Common myeloid progenitor, CD34-positive (primary cell): ENCODE measurements around the gene RNF5.

Source experiments
- CTCF ChIA-PET: fragments of 350-600 bp; sonication (Branson Sonifier 250); formaldehyde crosslinking; loops from one replicate; lab custom pipeline; 2021; ENCODE audit warnings: antibody characterized with exemption; lab: Charles Lee
- POLR2A ChIA-PET: fragments of 350-600 bp; sonication (Branson Sonifier 250); formaldehyde crosslinking; loops from one replicate; lab custom pipeline; 2021; ENCODE audit warnings: antibody characterized with exemption; lab: Charles Lee
- DNase-seq, 3 donors: peaks; one replicate each; pipeline versions ENCODE4 v3.0.0 to v3.0.0-alpha.2; 2013
- H3K27ac ChIP-seq, 2 experiments: 1 replicate in 1 of 2; 2 replicates in 1 of 2; pipeline ENCODE4 v1.7.0; 2013; ENCODE audit warnings: inconsistent platforms in 2 of 2, low read length in 2 of 2, mild to moderate bottlenecking in 2 of 2, low read depth in 1 of 2, moderate library complexity in 1 of 2; ENCODE audit not compliant: severe bottlenecking in 2 of 2, insufficient read depth in 1 of 2, poor library complexity in 1 of 2
- H3K27me3 ChIP-seq, 5 experiments: replicated peaks in 2 of 5; 1 replicate in 3 of 5; 2 replicates in 2 of 5; pipeline versions ENCODE4 v1.6.1 to v1.7.0; 2013; ENCODE audit warnings: low read length in 4 of 5, mild to moderate bottlenecking in 2 of 5, moderate library complexity in 2 of 5, inconsistent platforms in 1 of 5; ENCODE audit not compliant: insufficient read depth in 5 of 5, control insufficient read depth in 4 of 5
- H3K36me3 ChIP-seq, 4 experiments: 1 replicate in 2 of 4; 2 replicates in 2 of 4; pipeline versions ENCODE4 v1.6.1 to v1.7.0; 2013; ENCODE audit warnings: low read length in 3 of 4, control low read depth in 1 of 4, mild to moderate bottlenecking in 1 of 4; ENCODE audit not compliant: control insufficient read depth in 4 of 4, insufficient read depth in 4 of 4
- H3K4me1 ChIP-seq, 4 experiments: 1 replicate in 3 of 4; 2 replicates in 1 of 4; pipeline versions ENCODE4 v1.6.1 to v1.7.1; 2013; ENCODE audit warnings: low read length in 3 of 4, mild to moderate bottlenecking in 3 of 4, control low read depth in 1 of 4, inconsistent platforms in 1 of 4, moderate library complexity in 1 of 4; ENCODE audit not compliant: control insufficient read depth in 4 of 4, insufficient read depth in 4 of 4; ENCODE audit errors: control extremely low read depth in 1 of 4
- H3K4me3 ChIP-seq, 7 experiments: 1 replicate in 4 of 7; 2 replicates in 3 of 7; pipeline versions ENCODE4 v1.5.1 to v1.7.0; 2013; ENCODE audit warnings: mild to moderate bottlenecking in 7 of 7, low read length in 6 of 7, moderate library complexity in 6 of 7, inconsistent platforms in 2 of 7, low read depth in 2 of 7, control low read depth in 1 of 7; ENCODE audit not compliant: insufficient read depth in 4 of 7, control insufficient read depth in 1 of 7; ENCODE audit errors: extremely low read depth in 1 of 7
- H3K9me3 ChIP-seq, 5 experiments: 1 replicate in 4 of 5; 2 replicates in 1 of 5; pipeline versions ENCODE4 v1.6.1 to v1.7.1; 2013; ENCODE audit warnings: low read length in 4 of 5, mild to moderate bottlenecking in 2 of 5, inconsistent platforms in 1 of 5, low read depth in 1 of 5, moderate library complexity in 1 of 5; ENCODE audit not compliant: control insufficient read depth in 4 of 5, insufficient read depth in 2 of 5; ENCODE audit errors: control extremely low read depth in 1 of 5
- WGBS: methylation state at CpG from one replicate; pipeline ENCODE4 v1.1.5; 2013; ENCODE audit not compliant: insufficient coverage; 5-methylcytosine and 5-hydroxymethylcytosine counted together

Gene RNF5

DNA sequence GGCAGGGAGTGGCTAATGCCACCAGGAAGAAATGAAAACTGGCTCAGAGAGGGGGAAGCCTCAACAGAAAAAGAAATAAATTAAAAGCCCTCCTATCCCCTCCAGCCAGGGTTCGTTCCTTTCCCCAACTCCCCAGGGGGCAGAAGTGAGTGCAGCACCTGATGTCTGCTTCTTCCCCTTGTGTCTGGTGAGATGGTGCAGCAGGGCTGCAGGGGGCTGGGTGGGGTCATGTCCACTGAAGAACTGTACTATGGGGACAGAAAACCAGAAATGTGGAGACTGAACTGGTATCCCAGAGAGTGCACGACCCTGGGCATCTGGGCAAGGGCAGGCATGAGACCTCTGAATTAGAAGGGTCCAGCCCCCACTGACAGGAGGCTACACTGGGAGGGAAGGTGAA, 9.9 kb upstream of the RNF5 start:
- no peak overlapping the region for H3K4me3 ChIP-seq
- no peaks in the 10 kb centered on the region for H3K27me3 ChIP-seq
- H3K27ac ChIP-seq = peak overlapping the region in 1 of 2 experiments; percentile 74
- ChIA-PET POLR2A (no interaction called here), CTCF (interaction anchor here (1.0 kb wide), 1 partner anchor 15 kb away, joined by 3 read pairs; no protein-coding TSS in a partner anchor)
- H3K36me3 ChIP-seq = peaks cover 13 to 68% (median 44%) of the 10 kb centered on the region in 4 experiments
- no peaks in the 10 kb centered on the region for H3K9me3 ChIP-seq
- no peak for DNase-seq
- peaks cover 0 to 6% (median 3%) of the 10 kb centered on the region in 4 experiments for H3K4me1 ChIP-seq
- 57% methylated on average over 2 of the region's 2 CpGs for WGBS

GRCh38 chr6:32168807-32169591, 9.2 kb upstream of the RNF5 start:
- Histone ChIP-seq H3K36me3 (peaks cover 13 to 64% (median 40%) of the 10 kb centered on the region in 4 experiments), H3K4me3 (no peak overlapping the region), H3K27me3 (no peaks in the 10 kb centered on the region), H3K4me1 (peaks cover 0 to 12% (median 5%) of the 10 kb centered on the region in 4 experiments), H3K27ac (peak overlapping the region in 1 of 2 experiments; percentile 74), H3K9me3 (no peaks in the 10 kb centered on the region)
- ChIA-PET POLR2A (no interaction called here), CTCF (interaction anchor here (0.9 to 1.9 kb wide), 6 partner anchors 10 to 38 kb away, joined by 3 to 7 read pairs (median 4); partner anchors contain the start of genes FKBPL and GPSM3)
- DNase-seq = no peak
- WGBS = 98% methylated on average over 10 of the region's 11 CpGs

DNA sequence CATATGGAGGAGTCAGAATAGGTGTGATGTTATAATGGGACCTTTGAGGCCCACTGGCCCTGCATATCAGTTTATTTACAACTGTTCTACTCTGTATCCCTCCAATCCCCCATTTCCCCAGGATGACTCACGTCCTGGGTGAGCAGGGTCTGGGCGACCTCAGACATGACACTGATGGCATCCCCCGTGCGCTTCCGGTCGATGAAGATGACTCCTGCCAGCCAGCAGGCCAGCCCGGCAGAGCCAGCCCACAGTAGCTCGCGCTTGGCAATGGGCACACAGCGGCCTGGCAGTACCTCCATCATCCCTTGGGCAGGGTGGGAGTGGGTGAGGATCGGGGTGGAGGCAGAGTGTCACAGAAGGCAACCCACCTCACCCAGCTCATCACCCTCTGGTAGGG, 7.9 kb upstream of the RNF5 start:
- H3K4me3 ChIP-seq = no peak overlapping the region
- H3K4me1 ChIP-seq = peaks cover 3 to 22% (median 12%) of the 10 kb centered on the region in 4 experiments
- H3K27ac ChIP-seq = no peak overlapping the region
- H3K27me3 ChIP-seq = no peaks in the 10 kb centered on the region
- no peaks in the 10 kb centered on the region for H3K9me3 ChIP-seq
- WGBS = 97% methylated on average over 6 of the region's 11 CpGs
- peaks cover 13 to 58% (median 34%) of the 10 kb centered on the region in 4 experiments for H3K36me3 ChIP-seq
- ChIA-PET CTCF (interaction anchor here (0.8 to 1.9 kb wide), 5 partner anchors 9 to 23 kb away, joined by 3 to 7 read pairs (median 3); partner anchors contain the start of gene GPSM3), POLR2A (no interaction called here)
- DNase-seq = no peak

GRCh38 chr6:32171234-32171633, 7.0 kb upstream of the RNF5 start:
- Histone ChIP-seq H3K27me3 (no peaks in the 10 kb centered on the region), H3K36me3 (peaks cover 10 to 50% (median 34%) of the 10 kb centered on the region in 4 experiments), H3K9me3 (no peaks in the 10 kb centered on the region), H3K4me1 (peaks cover 5 to 28% (median 19%) of the 10 kb centered on the region in 4 experiments), H3K27ac (no peak overlapping the region), H3K4me3 (no peak overlapping the region)
- DNase-seq = no peak
- ChIA-PET POLR2A (no interaction called here), CTCF (interaction anchor here (1.6 kb wide), 1 partner anchor 13 kb away, joined by 3 read pairs; no protein-coding TSS in a partner anchor)
- WGBS = 100% methylated on average over 6 of the region's 6 CpGs

GRCh38 chr6:32173051-32173727, 5.0 kb upstream of the RNF5 start:
- Histone ChIP-seq H3K36me3 (peaks cover 6 to 32% (median 21%) of the 10 kb centered on the region in 4 experiments), H3K4me1 (peaks cover 15 to 42% (median 32%) of the 10 kb centered on the region in 4 experiments), H3K4me3 (no peak overlapping the region), H3K9me3 (no peaks in the 10 kb centered on the region), H3K27ac (peak overlapping the region in 1 of 2 experiments; percentile 28), H3K27me3 (no peaks in the 10 kb centered on the region)
- CTCF ChIA-PET = interaction anchor here (1.0 to 1.1 kb wide), 2 partner anchors 9 to 18 kb away, joined by 3 read pairs; partner anchors contain the start of gene EGFL8
- 81% methylated on average over 4 of the region's 4 CpGs for WGBS
- DNase-seq = no peak
- POLR2A ChIA-PET = no interaction called here

DNA sequence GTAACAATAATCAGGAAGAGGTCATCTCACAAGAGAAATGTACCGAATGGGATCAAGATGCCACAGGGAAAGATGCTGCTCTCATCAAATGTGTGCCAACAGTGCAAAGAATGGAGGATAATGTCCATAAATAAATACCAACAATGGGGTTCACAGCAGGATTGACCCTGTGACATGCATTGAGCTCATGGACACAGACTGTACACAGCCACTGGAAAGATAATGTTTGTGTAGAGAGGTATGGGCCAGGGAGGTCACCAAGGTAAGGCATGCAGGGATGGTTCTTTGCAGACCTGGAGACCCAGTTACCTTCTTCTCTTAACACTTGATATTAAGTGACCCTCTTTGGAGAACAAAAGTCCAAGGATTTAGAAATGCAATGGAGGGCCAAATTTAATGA, 3.8 kb upstream of the RNF5 start:
- CTCF ChIA-PET = no interaction called here
- no peak overlapping the region for H3K27ac ChIP-seq
- no peak for DNase-seq
- no peaks in the 10 kb centered on the region for H3K27me3 ChIP-seq
- H3K9me3 ChIP-seq = no peaks in the 10 kb centered on the region
- H3K36me3 ChIP-seq = peaks cover 6 to 21% (median 14%) of the 10 kb centered on the region in 4 experiments
- H3K4me3 ChIP-seq = peak overlapping the region in 1 of 7 experiments; percentile 85
- H3K4me1 ChIP-seq = peaks cover 21 to 51% (median 41%) of the 10 kb centered on the region in 4 experiments
- 100% methylated on average over 1 of the region's 1 CpG for WGBS
- POLR2A ChIA-PET = no interaction called here
